DOHH2 (cell line): Measurements from ENCODE around the gene ARL4C.

Experiments
- H3F3A ChIP-seq: fragments of 200-600 bp; sonication (generic), shearing (Covaris generic); 2 replicates; pipeline ENCODE4 v1.6.0; 2016; ENCODE audit warnings: antibody characterized with exemption, mild to moderate bottlenecking; ENCODE audit not compliant: control insufficient read depth, insufficient read depth
- H3K27ac ChIP-seq: fragments of 200-600 bp; sonication (generic); 2 replicates; pipeline ENCODE4 v1.5.1; 2014; ENCODE audit warnings: low read depth, mild to moderate bottlenecking, low read length, moderate library complexity
- H3K27me3 ChIP-seq: fragments of 200-600 bp; sonication (generic); 2 replicates; pipeline ENCODE4 v1.6.1; 2014; ENCODE audit warnings: mild to moderate bottlenecking, low read length, mixed read lengths; ENCODE audit not compliant: control insufficient read depth
- H3K36me3 ChIP-seq: fragments of 200-600 bp; sonication (generic); 2 replicates; pipeline ENCODE4 v1.6.1; 2014; ENCODE audit warnings: mild to moderate bottlenecking, low read length, moderate library complexity, mixed read lengths; ENCODE audit not compliant: control insufficient read depth
- H3K4me1 ChIP-seq: fragments of 200-600 bp; sonication (generic); 2 replicates; pipeline ENCODE4 v1.6.1; 2014; ENCODE audit warnings: mild to moderate bottlenecking, low read length, mixed read lengths; ENCODE audit not compliant: control insufficient read depth
- H3K4me2 ChIP-seq: fragments of 200-600 bp; sonication (generic); 2 replicates; pipeline ENCODE4 v1.6.0; 2014; ENCODE audit warnings: mild to moderate bottlenecking, low read length, moderate library complexity
- H3K4me3 ChIP-seq: fragments of 200-600 bp; sonication (generic); 2 replicates; pipeline ENCODE4 v1.5.1; 2014; ENCODE audit warnings: mild to moderate bottlenecking, low read length, mixed read lengths
- H3K79me2 ChIP-seq: fragments of 200-600 bp; sonication (generic); 2 replicates; pipeline ENCODE4 v1.6.1; 2014; ENCODE audit warnings: mild to moderate bottlenecking, low read length, mixed read lengths; ENCODE audit not compliant: control insufficient read depth
- H3K9me2 ChIP-seq: fragments of 200-600 bp; sonication (generic); replicated peaks from 2 replicates; pipeline ENCODE4 v1.6.1; 2014; ENCODE audit warnings: mild to moderate bottlenecking, low read length, mixed read lengths; ENCODE audit not compliant: control insufficient read depth
- H3K9me3 ChIP-seq: fragments of 200-600 bp; sonication (generic); 2 replicates; pipeline ENCODE4 v1.6.1; 2014; ENCODE audit warnings: antibody characterized with exemption, low read length, mixed read lengths; ENCODE audit not compliant: control insufficient read depth, insufficient read depth
- H4K20me1 ChIP-seq: fragments of 200-600 bp; sonication (generic); 2 replicates; pipeline ENCODE4 v1.6.0; 2014; ENCODE audit warnings: low read depth, mild to moderate bottlenecking, antibody characterized with exemption, low read length, moderate library complexity; ENCODE audit not compliant: control insufficient read depth, insufficient read depth
- CTCF ChIP-seq: fragments of 200-600 bp; sonication (generic); IDR thresholded peaks from one replicate; pipeline ENCODE4 v1.5.1; 2014; ENCODE audit warnings: antibody characterized with exemption, mild to moderate bottlenecking, low read depth, low read length; ENCODE audit not compliant: poor library complexity, severe bottlenecking
- EZH2phosphoT487 ChIP-seq: fragments of 200-600 bp; sonication (generic); IDR thresholded peaks from 2 replicates; pipeline ENCODE4 v1.6.1; 2017; ENCODE audit warnings: borderline replicate concordance, mild to moderate bottlenecking, antibody characterized with exemption, low read length, moderate library complexity, mixed read lengths

ARL4C gene

GRCh38 chr2:234534515-234534914, 37.6 kb upstream of the ARL4C start:
- Histone ChIP-seq H3K4me1 (no peaks in the 10 kb centered on the region), H3F3A (no peaks in the 10 kb centered on the region), H3K9me2 (no peaks in the 10 kb centered on the region), H3K79me2 (no peaks in the 10 kb centered on the region), H3K4me3 (no peak overlapping the region), H3K27me3 (no peaks in the 10 kb centered on the region), H4K20me1 (no peaks in the 10 kb centered on the region), H3K4me2 (no peak overlapping the region), H3K36me3 (no peaks in the 10 kb centered on the region), H3K27ac (no peak overlapping the region), H3K9me3 (peaks cover 4% of the 10 kb centered on the region; the same call in 1 of the 2 replicates)
- no peak for TF ChIP-seq CTCF
- no peak for TF ChIP-seq EZH2phosphoT487

GRCh38 chr2:234533626-234534025, 36.7 kb upstream of the ARL4C start:
- no peaks in the 10 kb centered on the region for H4K20me1 ChIP-seq
- no peaks in the 10 kb centered on the region for H3K79me2 ChIP-seq
- H3K27me3 ChIP-seq: peaks cover 5% of the 10 kb centered on the region; the same call in 1 of the 2 replicates
- peaks cover 4% of the 10 kb centered on the region; the same call in 1 of the 2 replicates for H3K9me3 ChIP-seq
- TF ChIP-seq EZH2phosphoT487: no peak
- no peak for TF ChIP-seq CTCF
- H3K4me2 ChIP-seq: no peak overlapping the region
- H3F3A ChIP-seq: no peaks in the 10 kb centered on the region
- no peaks in the 10 kb centered on the region for H3K4me1 ChIP-seq
- no peak overlapping the region for H3K27ac ChIP-seq
- no peaks in the 10 kb centered on the region for H3K36me3 ChIP-seq
- H3K4me3 ChIP-seq: no peak overlapping the region
- H3K9me2 ChIP-seq: no peaks in the 10 kb centered on the region

GRCh38 chr2:234528410-234529148, 31.7 kb upstream of the ARL4C start:
- H3K27ac ChIP-seq: no peak overlapping the region
- no peaks in the 10 kb centered on the region for H4K20me1 ChIP-seq
- TF ChIP-seq EZH2phosphoT487: no peak
- no peak for TF ChIP-seq CTCF
- no peaks in the 10 kb centered on the region for H3K79me2 ChIP-seq
- no peak overlapping the region for H3K4me2 ChIP-seq
- no peaks in the 10 kb centered on the region for H3K9me3 ChIP-seq
- no peaks in the 10 kb centered on the region for H3F3A ChIP-seq
- H3K36me3 ChIP-seq: no peaks in the 10 kb centered on the region
- H3K27me3 ChIP-seq: peaks cover 6% of the 10 kb centered on the region; the same call in 1 of the 2 replicates
- H3K4me1 ChIP-seq: no peaks in the 10 kb centered on the region
- no peaks in the 10 kb centered on the region for H3K9me2 ChIP-seq
- H3K4me3 ChIP-seq: no peak overlapping the region
